Hematopoietic multipotent progenitor cell treated with erythropoietin and hydrocortisone succinate and interleukin-3 and kit ligand, for 15 days (in vitro differentiated cells): Measurements from ENCODE around the gene FLCN.

Experiments used
- DNase-seq: peaks from one replicate; pipeline ENCODE4 v3.0.0-alpha.2; 2015; ENCODE audit warnings: low spot score

The FLCN gene

GRCh38 chr17:17166446-17166845 lies 70.5 kb downstream of the FLCN start:
- DNase-seq: no peak

GRCh38 chr17:17165666-17166308 lies 71.2 kb downstream of the FLCN start:
- no peak for DNase-seq

- no peak for DNase-seq
Measured at GRCh38 chr17:17164676-17165075, 72.3 kb downstream of the FLCN start.

GRCh38 chr17:17164156-17164555 lies 72.8 kb downstream of the FLCN start:
- no peak for DNase-seq
